Activated CD8-positive, alpha-beta memory T cell treated with anti-CD3 and anti-CD28 coated beads, Interleukin-2, amount 50 U/mL, for 48 hours (primary cell): ENCODE data around the gene SKAP1.
"Not testable (repeated sequence)": the region's sequence is repeated elsewhere in the genome, so short reads cannot be mapped to it uniquely, and the experiment has no call there.

ENCODE experiments used
- DNase-seq: peaks from one replicate; pipeline ENCODE4 v3.0.0-alpha.2; 2020

SKAP1 gene

DNA sequence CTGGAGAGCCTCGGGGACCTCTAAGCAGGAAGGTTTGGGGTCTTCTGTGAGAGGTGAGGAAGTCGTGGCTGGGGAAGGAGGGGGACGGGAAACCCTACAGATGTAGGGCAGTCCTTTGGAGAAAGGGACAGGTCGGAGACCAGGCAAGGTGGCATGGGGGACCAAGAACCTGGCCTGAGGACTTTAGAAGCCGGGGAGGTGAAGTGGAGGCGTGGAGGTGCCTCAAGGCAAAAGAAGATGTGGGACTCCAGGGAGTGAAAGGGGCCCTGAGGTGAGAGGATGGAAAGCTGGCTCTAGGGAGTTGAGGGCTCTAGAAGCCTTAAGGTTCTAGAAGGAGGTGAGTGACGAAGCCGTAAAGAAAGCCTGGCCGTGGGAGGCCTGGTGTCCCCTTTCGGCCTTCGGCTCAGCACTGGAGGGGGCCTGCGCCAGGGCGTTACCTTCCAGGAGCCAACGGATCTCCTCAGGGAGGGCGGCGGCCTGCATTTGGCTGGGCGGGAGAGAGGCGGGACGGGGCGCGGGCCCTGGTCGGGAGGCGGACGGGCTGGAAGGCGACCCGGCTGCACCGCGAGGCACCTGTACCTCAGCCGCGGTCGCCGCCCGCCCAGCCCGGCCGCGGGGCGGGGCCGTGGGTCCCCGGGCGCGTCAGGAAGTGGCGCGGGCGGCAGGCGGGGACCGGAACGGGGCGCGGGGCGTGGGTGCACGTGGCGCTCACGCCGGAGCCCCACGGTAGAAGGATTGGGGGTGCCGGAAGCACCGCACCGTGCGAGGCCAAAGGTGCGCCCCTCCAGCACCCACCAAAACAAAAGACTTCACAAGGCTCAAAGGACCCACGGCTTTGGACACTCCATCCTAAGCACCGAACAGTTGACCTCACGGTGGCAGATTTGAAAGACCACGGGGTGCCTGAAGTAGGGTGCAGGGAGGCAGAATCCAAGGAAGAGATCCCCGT lies at the start of gene SKAP1:
Gene SKAP1, minus strand, starts transcription at position 577 of the 949 bp plus-strand sequence.
- peak; percentile 79 for DNase-seq

DNA sequence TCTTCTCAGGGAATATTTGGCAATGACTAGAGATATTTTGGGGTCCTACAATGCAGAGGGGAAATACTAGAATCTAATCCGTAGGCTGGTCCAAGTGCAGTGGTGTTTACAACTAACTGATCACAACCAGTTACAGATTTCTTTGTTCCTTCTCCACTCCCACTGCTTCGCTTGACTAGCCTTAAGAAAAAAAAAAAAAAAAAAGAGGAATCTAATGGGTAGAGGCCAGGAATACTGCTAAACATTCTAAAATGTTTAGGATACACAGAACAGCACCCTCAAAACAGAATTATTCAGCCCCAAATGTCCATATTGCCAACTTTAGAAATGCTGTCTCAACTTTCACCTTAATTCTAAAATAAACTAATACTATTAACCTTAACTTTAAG lies 49.0 kb upstream of the SKAP1 start:
- no peak for DNase-seq

DNA sequence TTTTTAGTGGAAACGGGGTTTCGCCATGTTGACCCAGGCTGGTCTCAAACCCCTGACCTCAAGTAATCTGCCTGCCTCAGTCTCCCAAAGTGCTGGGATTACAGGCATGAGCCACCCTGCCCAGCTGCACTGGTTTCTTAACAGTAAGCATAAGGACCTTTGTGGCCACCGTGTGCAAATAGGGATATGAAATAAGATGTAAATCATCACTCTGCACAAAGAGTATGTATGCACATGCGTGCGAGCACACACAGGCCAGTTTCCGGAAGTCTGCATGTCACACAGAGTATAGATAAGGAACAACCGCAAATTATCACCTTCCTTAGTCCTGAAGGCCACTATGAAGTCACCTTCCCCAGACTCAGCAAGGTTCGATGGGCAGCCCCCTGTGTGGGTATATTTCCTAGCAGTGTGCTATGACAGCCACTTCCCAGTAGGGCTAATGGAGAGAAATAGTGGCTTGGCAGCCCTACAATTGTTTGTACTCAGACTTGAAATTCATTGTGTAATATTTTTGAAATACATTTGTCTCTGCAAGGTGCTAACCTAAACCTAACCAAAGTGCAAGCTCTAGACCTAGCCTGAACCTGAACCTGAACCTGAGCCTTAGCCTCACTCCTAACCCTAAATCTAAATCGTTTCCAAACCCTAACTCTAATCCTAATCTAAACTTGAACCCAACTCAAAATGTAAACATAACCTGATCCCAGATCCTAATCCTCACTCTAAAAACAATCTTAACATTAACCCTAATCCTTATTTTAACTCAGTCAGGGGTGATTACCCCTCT lies 48.4 kb upstream of the SKAP1 start:
- no peak for DNase-seq

DNA sequence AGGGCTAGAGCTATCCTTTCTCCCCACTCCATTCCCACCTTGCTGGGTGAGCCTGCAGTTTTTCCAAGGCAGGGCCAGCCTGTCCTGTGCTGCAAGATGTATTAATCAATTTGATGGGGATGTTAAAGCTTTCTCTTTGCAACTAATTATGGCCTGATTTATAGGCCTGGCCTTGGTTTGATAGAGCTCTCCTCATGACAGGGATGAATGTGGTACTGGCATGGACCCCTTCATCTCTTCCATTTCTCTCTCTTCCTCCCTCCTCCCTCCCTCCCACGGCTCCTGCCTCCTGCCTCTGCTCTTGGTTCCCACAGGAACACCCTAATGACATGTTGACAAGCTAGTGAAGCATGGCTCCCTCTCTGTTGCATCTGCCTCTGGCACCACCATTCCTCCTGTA lies 47.2 kb upstream of the SKAP1 start:
- DNase-seq: no peak

DNA sequence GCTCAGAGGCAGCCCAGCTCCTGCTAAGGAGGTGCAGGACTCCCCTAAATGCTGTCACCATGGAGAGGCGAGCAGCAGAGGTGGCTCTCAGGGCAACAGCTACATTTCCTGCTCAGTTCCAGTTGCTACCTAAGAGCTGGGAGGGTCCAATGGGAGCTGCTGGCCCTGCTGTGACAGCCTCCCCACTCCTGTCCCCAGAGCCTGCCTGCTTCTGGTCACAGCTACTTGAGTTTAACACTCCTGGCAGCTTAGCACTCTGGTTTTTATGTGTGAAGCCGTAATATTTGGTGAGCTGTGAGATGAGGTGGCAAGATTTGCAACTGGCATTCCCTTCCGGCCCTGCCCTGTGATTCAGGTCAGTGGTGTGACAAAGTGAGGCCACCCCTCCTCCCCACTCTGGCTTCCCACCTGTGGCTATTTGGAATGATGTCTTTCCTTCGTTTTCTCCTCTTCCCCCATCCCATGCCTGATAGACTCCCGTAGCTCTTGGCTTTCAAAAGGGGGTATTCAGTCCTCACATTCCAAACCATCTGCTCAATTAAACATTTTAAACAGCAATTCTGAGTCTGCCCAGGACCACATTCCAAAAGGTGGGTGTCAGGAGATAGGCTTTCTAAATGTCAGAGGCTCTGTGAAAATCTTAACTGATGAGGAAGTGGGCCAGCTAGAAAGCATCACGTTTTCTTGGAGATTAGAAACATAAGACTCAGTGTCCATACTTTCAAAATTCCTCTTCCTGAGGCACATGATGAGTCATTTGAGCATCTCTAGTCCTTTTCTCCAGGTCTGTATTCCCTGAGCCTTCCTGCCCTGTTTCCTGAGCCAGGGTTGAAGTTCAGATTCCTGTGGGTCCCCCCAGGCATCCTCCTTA lies 42.6 kb upstream of the SKAP1 start:
- DNase-seq: no peak

DNA sequence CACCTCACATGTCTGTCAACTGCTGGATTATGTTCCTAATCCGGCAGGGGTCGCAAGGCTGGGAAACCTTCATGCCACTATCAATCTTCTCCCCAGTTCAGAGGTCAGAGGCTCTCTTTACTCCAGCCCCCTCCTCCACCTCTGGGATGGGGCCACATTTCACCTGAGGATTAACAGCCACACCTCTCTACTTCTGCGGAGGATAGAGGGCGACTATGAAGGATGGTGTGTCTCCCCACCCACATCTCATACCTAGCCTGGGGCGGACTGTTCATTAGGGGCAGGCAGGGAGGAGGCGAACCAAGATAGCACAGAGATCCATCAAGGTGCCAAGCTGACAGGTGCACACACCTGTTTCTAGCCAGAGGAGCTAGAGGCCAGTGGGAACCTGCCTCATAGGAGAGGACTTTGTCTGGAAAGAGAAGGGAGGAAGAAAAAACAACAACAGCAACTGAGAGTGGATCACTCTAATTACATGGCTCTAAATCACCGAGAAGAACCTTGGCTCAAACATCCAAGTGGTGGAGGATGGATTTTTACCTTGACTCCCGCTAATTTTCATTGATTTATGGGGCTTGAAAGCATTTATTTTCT lies 41.9 kb upstream of the SKAP1 start:
- no peak for DNase-seq

DNA sequence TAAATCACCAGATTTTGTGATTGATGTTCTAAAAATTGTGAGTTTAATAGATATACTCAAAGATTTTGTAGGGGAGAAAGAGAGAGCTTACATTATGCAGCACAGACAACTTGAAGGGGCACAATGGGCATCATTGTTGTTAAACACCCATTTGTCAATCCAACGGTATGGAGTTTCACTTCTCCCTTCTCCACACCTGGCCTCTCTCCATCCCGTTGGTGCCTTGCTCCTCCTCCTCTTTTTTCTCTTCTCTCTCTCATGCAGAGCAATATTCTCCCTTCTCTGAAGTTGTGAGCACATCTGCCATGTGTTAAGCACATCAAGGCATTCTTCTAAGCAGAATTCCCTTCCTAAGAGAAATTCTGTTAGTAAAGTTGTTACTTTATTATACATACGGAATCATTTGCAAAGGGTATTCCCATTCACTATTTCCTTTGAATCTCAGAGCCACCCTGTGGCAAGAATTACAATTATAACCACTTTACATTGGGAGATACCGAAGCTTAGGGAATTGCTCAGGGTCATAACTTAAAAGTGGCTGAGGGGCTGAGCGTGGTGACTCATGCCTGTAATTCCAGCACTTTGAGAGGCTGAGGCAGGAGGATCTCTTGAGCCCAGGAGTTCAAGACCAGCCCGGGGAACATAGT lies 40.5 kb upstream of the SKAP1 start:
- DNase-seq: no peak

DNA sequence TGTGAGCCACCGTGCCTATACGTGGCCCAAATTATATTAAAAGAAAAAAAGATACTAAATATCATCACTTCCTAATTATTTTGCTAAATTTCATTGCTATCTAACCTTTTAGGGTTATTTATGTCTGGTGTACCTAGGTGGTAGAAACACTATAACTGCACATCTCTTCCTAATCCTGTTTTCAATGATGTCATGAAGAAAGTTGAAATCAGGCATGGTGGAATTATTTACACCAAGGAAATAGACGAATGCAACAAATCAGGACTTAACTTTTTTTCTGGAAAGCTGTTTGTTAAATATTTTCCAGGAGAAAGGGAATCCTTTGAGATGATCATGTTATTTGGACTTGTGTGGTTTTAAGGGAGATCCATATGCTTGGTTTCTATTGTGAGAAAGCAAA lies 39.2 kb upstream of the SKAP1 start:
- DNase-seq: no peak

DNA sequence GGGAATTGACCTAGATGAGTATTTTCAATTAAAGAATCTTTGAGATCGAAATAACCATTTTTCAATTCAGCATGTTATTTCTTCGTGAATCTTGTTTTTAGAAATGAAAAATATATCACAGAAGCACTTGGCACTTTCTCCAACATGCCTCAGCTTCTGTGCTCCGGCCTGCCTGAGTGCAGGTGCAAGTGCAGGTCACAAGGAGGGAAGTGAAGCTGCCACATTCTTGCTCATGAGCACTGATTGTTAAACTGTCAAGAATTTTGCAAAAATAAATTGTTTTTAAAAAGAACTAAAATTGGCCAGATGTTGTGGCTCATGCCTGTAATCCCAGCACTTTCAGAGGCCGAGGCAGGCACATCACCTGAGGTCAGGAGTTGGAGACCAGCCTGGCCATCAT lies 38.3 kb upstream of the SKAP1 start:
- no peak for DNase-seq

DNA sequence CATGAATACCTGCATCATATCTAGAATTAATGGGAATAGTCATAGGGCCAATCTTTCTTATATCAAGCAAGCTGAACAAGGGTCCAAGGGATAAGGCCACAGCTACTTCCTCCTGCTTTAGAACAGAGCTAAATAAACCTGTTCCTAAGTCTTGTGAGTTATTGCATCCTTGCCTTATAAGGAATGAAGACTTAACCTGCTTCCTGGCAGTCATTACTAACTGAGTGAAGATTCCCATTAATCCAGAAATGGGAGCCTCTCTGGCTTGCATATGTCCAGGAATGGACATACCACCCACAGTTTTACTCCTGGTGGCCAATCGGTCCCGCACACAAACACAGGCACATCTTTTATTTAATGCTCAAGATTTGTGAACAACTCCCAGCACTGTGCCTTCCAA lies 35.9 kb upstream of the SKAP1 start:
- no peak for DNase-seq

DNA sequence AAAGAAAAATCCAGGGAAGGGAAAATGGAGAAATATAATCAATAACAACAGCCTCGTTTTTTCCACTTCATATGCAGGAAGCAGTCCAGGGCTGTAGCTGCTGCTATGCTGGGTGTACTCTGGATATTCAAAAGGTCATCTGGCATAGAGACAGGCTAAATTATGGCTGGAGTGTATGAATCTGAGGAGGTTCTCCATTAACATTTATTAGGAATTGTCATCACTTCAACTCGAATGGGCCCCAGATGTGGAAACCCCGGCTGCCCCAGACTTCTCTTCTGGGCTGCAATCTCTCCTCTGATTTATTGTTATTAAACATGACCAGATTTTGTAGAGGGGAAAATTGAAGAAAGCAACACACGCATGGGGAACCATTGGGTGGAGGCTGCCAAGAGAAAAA lies 33.5 kb upstream of the SKAP1 start:
- no peak for DNase-seq

DNA sequence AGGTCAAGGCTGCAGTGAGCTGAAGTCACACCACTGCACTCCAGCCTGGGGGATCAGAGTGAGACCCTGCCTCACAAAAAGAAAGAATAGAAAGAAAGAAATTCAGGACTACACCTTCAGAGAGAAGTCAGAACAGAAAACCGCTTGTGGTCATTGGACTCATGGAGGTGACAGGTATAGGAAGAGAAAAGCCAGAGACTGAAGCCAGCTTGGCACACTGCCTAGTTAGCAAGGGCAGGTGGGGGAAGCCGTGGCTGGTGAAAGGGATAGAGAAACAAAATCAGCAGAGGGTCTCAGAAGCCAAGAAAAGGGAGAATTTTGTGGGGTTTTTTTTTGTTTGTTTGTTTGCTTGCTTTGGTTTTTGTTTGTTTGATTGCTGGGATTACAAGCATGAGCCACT lies 32.9 kb upstream of the SKAP1 start:
- no peak for DNase-seq

DNA sequence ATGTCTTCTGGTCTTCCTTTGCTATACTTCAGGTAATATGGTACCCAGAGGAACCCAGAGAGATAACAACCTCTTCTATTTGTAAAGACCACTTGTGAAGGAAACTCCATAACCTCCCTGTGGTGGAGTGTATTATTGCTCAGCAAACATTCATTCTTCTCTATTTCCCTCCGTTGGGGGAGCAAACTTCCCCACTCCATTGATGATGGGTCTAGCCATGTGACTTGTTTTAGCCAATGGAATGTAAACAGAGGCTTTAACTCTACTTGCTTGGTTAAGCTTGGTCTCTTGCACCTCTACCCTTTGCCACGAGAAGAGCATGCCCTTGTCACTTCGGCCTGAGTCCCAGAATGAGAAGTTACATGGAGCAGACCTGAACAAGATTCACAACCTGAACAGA lies 30.0 kb upstream of the SKAP1 start:
- no peak for DNase-seq

DNA sequence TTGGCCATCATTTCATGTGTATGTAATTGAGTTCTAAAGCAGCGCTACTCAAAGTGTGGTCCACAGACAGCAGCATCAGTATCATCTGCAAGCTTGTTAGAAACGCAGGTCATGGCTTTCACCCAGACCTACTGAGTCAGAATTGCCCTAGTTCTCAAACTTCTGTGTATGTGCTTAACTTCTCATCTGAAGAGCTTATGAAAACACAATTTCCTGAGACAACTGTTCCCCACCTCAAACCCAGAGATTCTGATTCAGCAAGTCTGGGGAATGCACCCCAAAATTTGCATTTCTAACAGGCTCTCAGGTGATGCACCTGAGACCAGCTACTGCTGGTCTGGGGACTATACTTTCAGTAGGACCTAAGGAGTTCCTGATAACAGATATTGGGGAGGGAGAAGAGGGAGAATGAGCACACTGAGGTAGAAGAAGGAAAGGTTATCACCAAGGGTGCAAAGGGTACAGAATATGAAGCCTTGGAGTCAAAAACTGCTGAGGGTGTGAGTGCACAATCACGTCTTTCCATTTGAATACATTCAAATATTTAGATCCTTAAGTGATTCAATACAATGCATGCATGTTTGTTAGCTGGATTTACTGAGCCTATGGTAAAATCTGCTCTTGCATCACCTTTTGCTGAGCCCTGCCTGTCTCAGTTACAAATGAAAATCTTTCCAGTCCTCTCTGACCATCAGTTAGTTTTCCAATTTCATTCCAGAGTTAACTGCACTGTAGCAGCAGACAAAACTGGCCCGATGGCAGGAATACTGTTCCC lies 29.2 kb upstream of the SKAP1 start:
- no peak for DNase-seq

DNA sequence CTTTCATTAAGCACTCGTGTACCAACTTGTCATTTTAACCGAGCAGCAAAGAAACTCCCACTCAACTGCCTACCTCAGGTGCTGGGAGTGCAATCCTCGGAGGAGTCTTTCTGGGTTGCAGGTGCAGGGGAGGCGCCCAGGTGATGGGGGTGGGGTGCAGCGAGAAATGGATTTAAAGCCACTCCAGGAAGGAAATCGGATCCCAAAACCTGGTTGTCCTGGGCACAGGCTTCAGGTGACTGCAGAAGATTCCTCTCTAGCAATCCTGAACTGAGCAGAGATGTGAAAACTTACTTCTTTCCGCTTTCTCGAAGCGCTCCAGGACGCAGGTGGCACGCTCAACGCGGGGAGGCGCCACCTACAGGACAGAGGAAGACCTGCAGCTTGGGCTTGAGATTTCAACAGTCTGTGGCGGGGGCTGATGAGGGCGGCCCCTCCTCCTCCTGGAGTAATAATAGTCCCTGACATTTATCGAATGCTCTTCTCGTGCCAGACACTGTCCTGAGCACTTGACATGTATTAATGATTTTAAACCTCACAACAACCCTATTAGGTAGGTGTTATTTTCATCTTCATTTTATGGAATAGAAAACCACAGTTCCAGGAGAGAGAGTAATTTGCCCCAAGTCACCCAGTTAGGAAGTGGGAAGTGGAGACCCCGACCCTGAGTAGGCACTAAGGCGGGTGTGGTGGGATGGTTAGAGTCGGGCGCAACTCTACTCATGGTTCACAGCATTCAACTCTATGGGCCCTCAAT lies 27.2 kb upstream of the SKAP1 start:
- peak; percentile 85 for DNase-seq

DNA sequence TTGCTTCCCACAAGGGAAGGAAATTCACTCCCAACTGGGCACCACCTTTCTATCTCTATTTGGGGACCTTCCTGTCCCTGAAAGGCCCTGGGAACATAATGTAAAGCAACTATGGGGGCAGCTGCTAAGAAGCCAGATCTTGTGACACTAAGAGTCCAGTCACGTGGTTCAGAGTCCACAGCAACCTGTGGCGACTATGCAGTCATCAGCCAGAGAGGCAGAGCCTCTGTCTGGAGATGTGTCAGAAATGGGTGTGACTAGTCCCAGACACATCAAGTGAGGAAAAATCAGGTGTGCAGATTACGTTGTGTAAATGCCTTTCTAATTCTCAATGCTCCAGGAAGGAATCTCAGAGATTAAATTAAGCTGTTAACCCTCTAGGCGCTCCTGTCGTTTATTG lies 26.6 kb upstream of the SKAP1 start:
- DNase-seq: no peak

DNA sequence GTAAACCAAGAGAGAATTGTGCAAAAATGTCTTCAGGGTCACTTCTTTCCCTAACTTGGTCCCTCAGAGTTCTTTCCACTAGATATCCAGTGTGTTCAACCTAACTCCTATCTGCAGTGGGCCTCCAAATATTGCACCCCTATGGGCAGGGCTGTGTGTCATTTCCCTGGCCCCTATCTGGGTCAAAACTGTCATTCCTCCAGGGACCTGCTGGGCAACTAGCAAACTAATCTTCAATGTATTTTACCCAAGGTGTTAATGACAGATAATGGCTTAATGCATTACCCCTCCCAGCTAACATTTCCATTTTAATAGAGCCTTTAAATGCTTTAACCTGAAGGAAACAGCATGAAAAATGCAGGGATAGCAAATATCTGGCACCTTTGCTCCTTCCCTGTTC lies 25.8 kb upstream of the SKAP1 start:
- no peak for DNase-seq

DNA sequence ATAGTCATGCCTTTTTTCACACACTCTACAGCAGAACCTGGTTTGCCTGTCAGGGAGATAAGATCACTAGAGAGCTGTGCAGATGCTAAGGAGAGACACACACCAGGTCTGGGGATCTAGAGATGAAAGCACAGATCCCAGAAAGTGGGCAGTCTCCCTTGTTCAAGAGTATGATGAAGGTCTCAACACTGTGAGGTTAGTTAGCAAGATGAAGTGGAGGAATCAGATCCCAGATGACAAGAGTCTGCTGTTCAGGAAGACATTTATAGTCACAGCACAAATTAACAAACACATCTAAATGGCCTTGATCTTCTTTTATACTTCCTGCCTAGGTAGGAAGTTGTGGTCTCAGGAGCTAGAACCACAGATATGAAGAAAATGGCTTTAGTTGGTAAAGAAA lies 23.4 kb upstream of the SKAP1 start:
- DNase-seq: no peak

DNA sequence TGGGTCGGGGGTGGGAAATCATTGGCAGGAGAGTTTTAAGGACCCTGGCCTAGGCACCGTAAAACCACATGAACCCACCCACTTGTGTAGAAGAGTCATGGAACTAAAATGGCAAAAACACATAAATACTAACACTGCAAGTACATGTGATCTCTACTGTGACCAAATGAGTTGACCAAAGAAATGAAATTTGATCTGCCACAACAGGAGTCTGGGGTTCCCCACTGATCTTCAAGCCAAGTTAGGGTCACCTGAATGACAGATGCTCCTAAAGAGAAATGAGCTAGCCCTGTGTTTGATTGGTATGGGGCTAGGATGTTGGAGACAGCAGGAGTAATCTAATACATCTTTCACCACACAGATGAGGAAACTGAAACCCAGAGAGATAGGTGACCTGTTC lies 21.5 kb upstream of the SKAP1 start:
- no peak for DNase-seq

DNA sequence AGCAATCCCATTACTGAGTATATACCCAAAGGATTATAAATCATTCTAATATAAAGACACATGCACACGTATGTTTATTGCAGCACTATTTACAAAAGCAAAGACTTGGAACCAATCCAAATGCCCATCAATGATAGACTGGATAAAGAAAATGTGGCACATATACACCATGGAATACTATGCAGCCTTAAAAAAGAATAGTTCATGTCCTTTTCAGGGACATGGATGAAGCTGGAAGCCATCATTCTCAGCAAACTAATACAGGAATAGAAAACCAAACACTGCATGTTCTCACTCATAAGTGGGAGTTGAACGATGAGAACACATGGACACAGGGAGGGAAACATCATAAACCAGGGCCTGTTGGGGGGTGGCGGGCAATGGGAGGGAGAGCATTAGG lies 19.3 kb upstream of the SKAP1 start:
- DNase-seq: not testable (repeated sequence)

DNA sequence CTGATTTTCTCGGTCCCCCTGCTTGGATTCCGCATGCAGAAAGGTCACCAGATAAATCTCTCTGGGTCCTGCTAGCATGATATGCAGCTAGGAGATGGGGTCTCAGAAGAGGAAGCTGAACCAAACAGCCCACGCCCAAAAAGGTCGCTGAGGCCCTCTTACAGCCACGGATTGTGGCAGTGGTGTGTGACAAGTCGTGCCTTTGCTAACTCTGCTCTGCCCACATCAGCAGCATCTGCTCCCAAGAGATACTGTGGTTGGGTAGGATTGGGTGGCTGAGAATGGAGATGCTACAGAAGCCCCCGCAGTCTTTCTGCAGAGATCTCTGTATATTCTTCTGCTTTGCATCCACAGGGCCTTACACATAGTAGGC lies 15.2 kb upstream of the SKAP1 start:
- no peak for DNase-seq
